ENCODE data around the gene ATP8A2. TPM values are rescaled to one million over a fixed set of nuclear protein-coding genes. Genes with fewer than 3 reads are reported as not detected.

ATP8A2 gene
- total and polyA plus RNA-seq, 9 of the 15 experiments (the other 6 are each of a cell fraction or from before 2014, with no cell fraction given), result under 0.01 to 0.33 (median 0.06) TPM; not detected in 4

- TF ChIP-seq HNRNPL (IDR thresholded peaks at IDR 0.05; ENCODE audit: low read depth, low read length) (no peak), MCM7 (IDR thresholded peaks at IDR 0.05) (no peak), POLR3A (IDR thresholded peaks at IDR 0.05; ENCODE audit: borderline replicate concordance, extremely low read depth, insufficient read depth, insufficient read length) (no peak), SUPT5H (IDR thresholded peaks at IDR 0.05) (no peak), ZNF592 (IDR thresholded peaks at IDR 0.05) (no peak), TEAD1 (CRISPR knock-in tag; IDR thresholded peaks at IDR 0.05) (no peak)
Measured at GRCh38 chr13:25652764-25653163, 281.0 kb downstream of the ATP8A2 start (continued).

GRCh38 chr13:25654322-25654721 lies 282.5 kb downstream of the ATP8A2 start:
- Histone ChIP-seq H3K36me3 (ENCODE audit: control insufficient read depth, insufficient read depth, low read length) (no peaks in the 10 kb centered on the region), H4K20me1 (replicated peaks; ENCODE audit: control insufficient read depth, insufficient read depth, low read length) (no peaks in the 10 kb centered on the region), H3K9me3 (replicated peaks; ENCODE audit: control insufficient read depth, insufficient read depth, low read depth, low read length) (no peaks in the 10 kb centered on the region), H3K27me3 (ENCODE audit: control insufficient read depth in 2 of 2, insufficient read depth in 2 of 2, low read length in 2 of 2) (no peaks in the 10 kb centered on the region), H3K4me3 (no peak overlapping the region), H3K9ac (ENCODE audit: insufficient read depth in 1 of 2, low read depth in 2 of 2, low read length in 2 of 2) (no peak overlapping the region), H3K9me1 (ENCODE audit: control insufficient read depth, insufficient read depth, low read length) (no peaks in the 10 kb centered on the region), H3K79me2 (ENCODE audit: control insufficient read depth, insufficient read depth, low read length) (no peaks in the 10 kb centered on the region), H3K4me1 (replicated peaks in 1 of 2; ENCODE audit: control insufficient read depth in 2 of 2, insufficient read depth in 2 of 2, low read length in 2 of 2) (no peaks in the 10 kb centered on the region), H2AFZ (ENCODE audit: low read depth, low read length) (no peak overlapping the region), H3K27ac (ENCODE audit: extremely low read depth, low read depth, low read length) (no peak overlapping the region), H3K4me2 (ENCODE audit: insufficient read depth, low read length) (no peak overlapping the region)
- no TSS peak for BruUV-seq (replicated peaks)
- WGBS (ENCODE audit: insufficient coverage, low coverage, missing lambda C conversion rate), result 0% methylated on average over 4 of the region's 4 CpGs
- DNase-seq (ENCODE audit: extremely low read depth in 1 of 4, low spot score in 3 of 4) (no peak), ATAC-seq (no peak), FAIRE-seq (no peak)
- intact Hi-C loops (cut with micrococcal nuclease) (no loop called here), in situ Hi-C loops (cut with MboI) (no loop called here)
- no peak for TF ChIP-seq TAF15 (IDR thresholded peaks at IDR 0.05; ENCODE audit: low read depth, low read length)
- ChIA-PET POLR2A (no interaction called here), CTCF (ENCODE audit: low intra/inter-chr PET ratio) (no interaction called here)

All from K562 (cell line).